OCI-LY1 (cell line): ENCODE measurements around the gene WFDC5.

ENCODE experiments used
- H2AFZ ChIP-seq: fragments of 200-600 bp; sonication (generic), shearing (Covaris generic); 2 replicates; pipeline ENCODE4 v1.6.0; 2014; ENCODE audit warnings: antibody characterized with exemption, mild to moderate bottlenecking, low read length
- H3F3A ChIP-seq: fragments of 200-600 bp; sonication (generic), shearing (Covaris generic); 2 replicates; pipeline ENCODE4 v1.6.0; 2014; ENCODE audit warnings: mild to moderate bottlenecking, antibody characterized with exemption, low read length, moderate library complexity; ENCODE audit not compliant: insufficient read depth
- H3K27ac ChIP-seq: fragments of 200-600 bp; sonication (generic); 2 replicates; pipeline ENCODE4 v1.5.1; 2014; ENCODE audit warnings: low read length, mixed run types, mild to moderate bottlenecking, low read depth; ENCODE audit not compliant: poor library complexity, severe bottlenecking
- H3K27me3 ChIP-seq: fragments of 200-600 bp; sonication (generic); 2 replicates; pipeline ENCODE4 v1.6.0; 2014; ENCODE audit warnings: antibody characterized with exemption, mild to moderate bottlenecking, low read length, moderate library complexity; ENCODE audit not compliant: insufficient read depth
- H3K36me3 ChIP-seq: fragments of 200-600 bp; sonication (generic); 2 replicates; pipeline ENCODE4 v1.6.1; 2014; ENCODE audit warnings: mild to moderate bottlenecking, antibody characterized with exemption, low read length, moderate library complexity, mixed read lengths; ENCODE audit not compliant: insufficient read depth
- H3K4me1 ChIP-seq: fragments of 200-600 bp; sonication (generic); 2 replicates; pipeline ENCODE4 v1.5.1; 2014; ENCODE audit warnings: mild to moderate bottlenecking, low read length, moderate library complexity; ENCODE audit not compliant: insufficient read depth, severe bottlenecking
- H3K4me2 ChIP-seq: fragments of 200-600 bp; sonication (generic), shearing (Covaris generic); 2 replicates; pipeline ENCODE4 v1.6.1; 2014; ENCODE audit warnings: low read length
- H3K4me3 ChIP-seq: fragments of 200-600 bp; sonication (generic); 2 replicates; pipeline ENCODE4 v1.5.1; 2014; ENCODE audit warnings: low read length, low read depth, mild to moderate bottlenecking, mixed read lengths; ENCODE audit not compliant: poor library complexity, severe bottlenecking
- H3K79me2 ChIP-seq: fragments of 200-600 bp; shearing (Covaris generic); 2 replicates; pipeline ENCODE4 v1.6.1; 2016; ENCODE audit warnings: mixed run types, low read length, mixed read lengths; ENCODE audit not compliant: insufficient read depth
- H3K9ac ChIP-seq: fragments of 200-600 bp; sonication (generic), shearing (Covaris generic); 2 replicates; pipeline ENCODE4 v1.6.1; 2014; ENCODE audit warnings: mild to moderate bottlenecking, low read length, mixed read lengths
- H3K9me2 ChIP-seq: fragments of 200-600 bp; sonication (generic), shearing (Covaris generic); 2 replicates; pipeline ENCODE4 v1.6.1; 2014; ENCODE audit warnings: low read depth, mild to moderate bottlenecking, low read length, mixed read lengths
- H3K9me3 ChIP-seq: fragments of 200-600 bp; shearing (Covaris generic); 2 replicates; pipeline ENCODE4 v1.6.1; 2014; ENCODE audit warnings: low read length, mixed read lengths
- H4K20me1 ChIP-seq: fragments of 200-600 bp; sonication (generic), shearing (Covaris generic); 2 replicates; pipeline ENCODE4 v1.6.0; 2016; ENCODE audit warnings: mild to moderate bottlenecking, low read length; ENCODE audit not compliant: insufficient read depth
- CTCF ChIP-seq: fragments of 200-600 bp; sonication (generic), shearing (Covaris generic); IDR thresholded peaks from 2 replicates; pipeline ENCODE4 v1.5.1; 2017; ENCODE audit warnings: mild to moderate bottlenecking, antibody characterized with exemption, low read length, moderate library complexity, mixed read lengths
- EZH2 ChIP-seq: fragments of 200-600 bp; sonication (generic), shearing (Covaris generic); IDR thresholded peaks from 2 replicates; pipeline ENCODE4 v1.8.0; 2017; ENCODE audit warnings: borderline replicate concordance, mixed run types, mild to moderate bottlenecking, antibody characterized with exemption, low read length, moderate library complexity, mixed read lengths

Gene WFDC5

GRCh38 chr20:45088247-45088646 lies 26.7 kb downstream of the WFDC5 start:
- H4K20me1 ChIP-seq = no peaks in the 10 kb centered on the region
- H3K27ac ChIP-seq = no peak overlapping the region
- no peak overlapping the region for H3K9ac ChIP-seq
- no peaks in the 10 kb centered on the region for H3K9me3 ChIP-seq
- no peak overlapping the region for H2AFZ ChIP-seq
- H3K4me3 ChIP-seq = no peak overlapping the region
- TF ChIP-seq CTCF (no peak), EZH2 (no peak)
- H3K36me3 ChIP-seq = peaks cover 13% of the 10 kb centered on the region; the same call in 1 of the 2 replicates
- no peaks in the 10 kb centered on the region for H3F3A ChIP-seq
- no peaks in the 10 kb centered on the region for H3K27me3 ChIP-seq
- no peak overlapping the region for H3K4me2 ChIP-seq
- H3K9me2 ChIP-seq = no peaks in the 10 kb centered on the region
- no peaks in the 10 kb centered on the region for H3K4me1 ChIP-seq
- no peaks in the 10 kb centered on the region for H3K79me2 ChIP-seq

GRCh38 chr20:45087814-45088213 lies 27.2 kb downstream of the WFDC5 start:
- Histone ChIP-seq H3F3A (no peaks in the 10 kb centered on the region), H3K36me3 (peaks cover 15% of the 10 kb centered on the region), H3K9me2 (no peaks in the 10 kb centered on the region), H3K27me3 (no peaks in the 10 kb centered on the region), H3K27ac (no peak overlapping the region), H2AFZ (no peak overlapping the region), H3K9me3 (no peaks in the 10 kb centered on the region), H4K20me1 (no peaks in the 10 kb centered on the region), H3K4me2 (no peak overlapping the region), H3K4me1 (no peaks in the 10 kb centered on the region), H3K9ac (no peak overlapping the region), H3K4me3 (no peak overlapping the region), H3K79me2 (no peaks in the 10 kb centered on the region)
- TF ChIP-seq CTCF (no peak), EZH2 (no peak)

- H2AFZ ChIP-seq = no peak overlapping the region
- 0 out of 2 replicates have a peak, but pooled peaks cover 3% of the 10 kb centered on the region for H3K9me3 ChIP-seq
- no peak overlapping the region for H3K4me2 ChIP-seq
- no peaks in the 10 kb centered on the region for H3F3A ChIP-seq
- no peak overlapping the region for H3K9ac ChIP-seq
- no peaks in the 10 kb centered on the region for H4K20me1 ChIP-seq
- H3K4me1 ChIP-seq = no peaks in the 10 kb centered on the region
- H3K4me3 ChIP-seq = no peak overlapping the region
- H3K9me2 ChIP-seq = no peaks in the 10 kb centered on the region
- no peak overlapping the region for H3K27ac ChIP-seq
- no peak for TF ChIP-seq EZH2
- TF ChIP-seq CTCF = no peak
- no peaks in the 10 kb centered on the region for H3K27me3 ChIP-seq
- H3K79me2 ChIP-seq = no peaks in the 10 kb centered on the region
- H3K36me3 ChIP-seq = peaks cover 21% of the 10 kb centered on the region
Measured at GRCh38 chr20:45087097-45087790, 27.7 kb downstream of the WFDC5 start.
